Measurements from ENCODE around the gene ZNF813. TPM values are rescaled to one million over a fixed set of nuclear protein-coding genes. Genes with fewer than 3 reads are reported as not detected.
"Not testable (repeated sequence)": the region's sequence is repeated elsewhere in the genome, so short reads cannot be mapped to it uniquely, and the experiment has no call there.

ZNF813 gene
- total and polyA plus RNA-seq, 9 of the 15 experiments (the other 6 are each of a cell fraction or from before 2014, with no cell fraction given) = 1.3 to 8.0 (median 5.3) TPM

DNA sequence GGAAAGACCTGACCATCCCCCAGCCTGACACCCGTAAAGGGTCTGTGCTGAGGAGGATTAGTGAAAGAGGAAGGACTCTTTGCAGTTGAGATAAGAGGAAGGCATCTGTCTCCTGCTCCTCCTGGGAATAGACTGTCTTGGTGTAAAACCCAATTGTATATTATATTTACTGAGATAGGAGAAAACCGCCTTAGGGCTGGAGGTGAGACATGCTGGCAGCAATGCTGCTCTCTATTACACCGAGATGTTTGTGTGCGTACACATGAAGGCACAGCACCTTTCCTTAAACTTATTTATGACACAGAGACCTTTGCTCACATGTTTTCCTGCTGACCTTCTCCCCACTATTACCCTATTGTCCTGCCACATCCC lies 30.5 kb downstream of the ZNF813 start:
- peak; percentile 23; the same call in 1 of the 2 replicates for TF ChIP-seq CBFA2T2 (conservative IDR thresholded peaks at IDR 0.05)
- peak; percentile 15; the same call in 1 of the 2 replicates for TF ChIP-seq TAL1 (IDR thresholded peaks at IDR 0.05)
- peak; percentile 33; the same call in 1 of the 2 replicates for TF ChIP-seq TEAD4 (IDR thresholded peaks at IDR 0.05; ENCODE audit: low read length)
- H4K20me1 ChIP-seq (replicated peaks; ENCODE audit: control insufficient read depth, insufficient read depth, low read length); in situ Hi-C loops (cut with MboI); H3K4me2 ChIP-seq (ENCODE audit: insufficient read depth, low read length); H3K9me3 ChIP-seq (replicated peaks; ENCODE audit: control insufficient read depth, insufficient read depth, low read depth, low read length); H3K9me1 ChIP-seq (ENCODE audit: control insufficient read depth, insufficient read depth, low read length); H3K9ac ChIP-seq (ENCODE audit: insufficient read depth in 1 of 2, low read depth in 2 of 2, low read length in 2 of 2); H3K36me3 ChIP-seq (ENCODE audit: control insufficient read depth, insufficient read depth, low read length); POLR2A ChIA-PET; CTCF ChIA-PET (ENCODE audit: low intra/inter-chr PET ratio); H2AFZ ChIP-seq (ENCODE audit: low read depth, low read length); H3K4me3 ChIP-seq; ATAC-seq; BruUV-seq (replicated peaks); intact Hi-C loops (cut with micrococcal nuclease); H3K79me2 ChIP-seq (ENCODE audit: control insufficient read depth, insufficient read depth, low read length); H3K27ac ChIP-seq (ENCODE audit: extremely low read depth, low read depth, low read length); DNase-seq (ENCODE audit: extremely low read depth in 1 of 4, low spot score in 3 of 4); H3K4me1 ChIP-seq (replicated peaks in 1 of 2; ENCODE audit: control insufficient read depth in 2 of 2, insufficient read depth in 2 of 2, low read length in 2 of 2); FAIRE-seq; H3K27me3 ChIP-seq (ENCODE audit: control insufficient read depth in 2 of 2, insufficient read depth in 2 of 2, low read length in 2 of 2); TF ChIP-seq TEAD4 (CRISPR knock-in tag; IDR thresholded peaks at IDR 0.05; ENCODE audit: borderline replicate concordance): not testable (repeated sequence)
- TF ChIP-seq CBFA2T3 (IDR thresholded peaks at IDR 0.05) = peak; percentile 45
- TF ChIP-seq TCF3 (CRISPR knock-in tag; IDR thresholded peaks at IDR 0.05) = 0 out of 2 replicates have a peak, but pooled peaks have one; percentile 30
- 19% methylated on average over 4 of the region's 4 CpGs for WGBS (ENCODE audit: insufficient coverage, low coverage, missing lambda C conversion rate)

- H3K79me2 ChIP-seq (ENCODE audit: control insufficient read depth, insufficient read depth, low read length); H3K36me3 ChIP-seq (ENCODE audit: control insufficient read depth, insufficient read depth, low read length); H4K20me1 ChIP-seq (replicated peaks; ENCODE audit: control insufficient read depth, insufficient read depth, low read length); H2AFZ ChIP-seq (ENCODE audit: low read depth, low read length); CTCF ChIA-PET (ENCODE audit: low intra/inter-chr PET ratio); H3K4me3 ChIP-seq; H3K27ac ChIP-seq (ENCODE audit: extremely low read depth, low read depth, low read length); DNase-seq (ENCODE audit: extremely low read depth in 1 of 4, low spot score in 3 of 4); H3K9me1 ChIP-seq (ENCODE audit: control insufficient read depth, insufficient read depth, low read length); intact Hi-C loops (cut with micrococcal nuclease); H3K9ac ChIP-seq (ENCODE audit: insufficient read depth in 1 of 2, low read depth in 2 of 2, low read length in 2 of 2); ATAC-seq; H3K4me2 ChIP-seq (ENCODE audit: insufficient read depth, low read length); H3K4me1 ChIP-seq (replicated peaks in 1 of 2; ENCODE audit: control insufficient read depth in 2 of 2, insufficient read depth in 2 of 2, low read length in 2 of 2); FAIRE-seq; POLR2A ChIA-PET; BruUV-seq (replicated peaks); H3K9me3 ChIP-seq (replicated peaks; ENCODE audit: control insufficient read depth, insufficient read depth, low read depth, low read length): not testable (repeated sequence)
- in situ Hi-C loops (cut with MboI) = loop anchor here (5.0 kb wide), 1 partner anchor 81 kb away; no protein-coding TSS in a partner anchor
- peaks cover 4 to 17% of the 10 kb centered on the region in 2 experiments; a peak in 3 of 5 replicates for H3K27me3 ChIP-seq (ENCODE audit: control insufficient read depth in 2 of 2, insufficient read depth in 2 of 2, low read length in 2 of 2)
- WGBS (ENCODE audit: insufficient coverage, low coverage, missing lambda C conversion rate) = 3% methylated on average over 4 of the region's 7 CpGs
These were observed 35.6 kb downstream of the ZNF813 start for GRCh38 chr19:53503151-53503550.

All from K562 (cell line).